Muscle layer of duodenum (tissue), 2 donors: Measurements from ENCODE around the gene NEDD8.
"Not testable (repeated sequence)": the region's sequence is repeated elsewhere in the genome, so short reads cannot be mapped to it uniquely, and the experiment has no call there.

Experiments
- H3K27ac ChIP-seq: one replicate; pipeline ENCODE4 v1.7.0; 2013; ENCODE audit warnings: mild to moderate bottlenecking, low read length
- H3K27me3 ChIP-seq: one replicate; pipeline ENCODE4 v1.7.0; 2013; ENCODE audit warnings: low read depth, mild to moderate bottlenecking, control low read depth, low read length
- H3K36me3 ChIP-seq, 2 donors: one replicate each; pipeline ENCODE4 v1.7.0; 2013; ENCODE audit warnings: low read length in 2 of 2, control low read depth in 1 of 2, mild to moderate bottlenecking in 1 of 2; ENCODE audit not compliant: insufficient read depth in 2 of 2, control insufficient read depth in 1 of 2
- H3K4me1 ChIP-seq, 2 donors: one replicate each; pipeline ENCODE4 v1.7.0; 2013; ENCODE audit warnings: low read length in 2 of 2, mild to moderate bottlenecking in 2 of 2, control low read depth in 1 of 2, moderate library complexity in 1 of 2; ENCODE audit not compliant: insufficient read depth in 2 of 2, control insufficient read depth in 1 of 2
- H3K4me3 ChIP-seq, 2 donors: one replicate each; pipeline ENCODE4 v1.7.0; 2013; ENCODE audit warnings: low read length in 2 of 2, low read depth in 1 of 2, mild to moderate bottlenecking in 1 of 2
- H3K9me3 ChIP-seq, 2 donors: one replicate each; pipeline ENCODE4 v1.7.0; 2013; ENCODE audit warnings: low read length in 2 of 2, control low read depth in 1 of 2, mild to moderate bottlenecking in 1 of 2; ENCODE audit not compliant: control insufficient read depth in 1 of 2
- donor health status: healthy.

The NEDD8 gene

GRCh38 chr14:24245350-24245749 lies 13.2 kb upstream of the NEDD8 start:
- H3K4me3 ChIP-seq, H3K9me3 ChIP-seq, H3K27ac ChIP-seq, H3K27me3 ChIP-seq: not testable (repeated sequence)
- Histone ChIP-seq H3K4me1 (peaks cover 6 to 23% of the 10 kb centered on the region in 2 donors), H3K36me3 (peaks cover 7 to 16% of the 10 kb centered on the region in 2 donors)

- H3K4me3 ChIP-seq = peak overlapping the region; percentile 86 to 92
- no peaks in the 10 kb centered on the region for H3K9me3 ChIP-seq
- peaks cover 15 to 38% of the 10 kb centered on the region in 2 donors for H3K4me1 ChIP-seq
- peak overlapping the region; percentile 99 for H3K27ac ChIP-seq
- no peaks in the 10 kb centered on the region for H3K27me3 ChIP-seq
- peaks cover 26 to 35% of the 10 kb centered on the region in 2 donors for H3K36me3 ChIP-seq
Observed at GRCh38 chr14:24243336-24243836, 11.2 kb upstream of the NEDD8 start.

- no peaks in the 10 kb centered on the region for H3K27me3 ChIP-seq
- peak overlapping the region; percentile 99 for H3K27ac ChIP-seq
- peaks cover 15 to 38% of the 10 kb centered on the region in 2 donors for H3K4me1 ChIP-seq
- peaks cover 41 to 50% of the 10 kb centered on the region in 2 donors for H3K36me3 ChIP-seq
- H3K9me3 ChIP-seq = no peaks in the 10 kb centered on the region
- H3K4me3 ChIP-seq = peak overlapping the region; percentile 86 to 92
Observed at GRCh38 chr14:24241829-24242443, 9.8 kb upstream of the NEDD8 start.

GRCh38 chr14:24240110-24240918 lies 8.1 kb upstream of the NEDD8 start:
- peaks cover 15 to 38% of the 10 kb centered on the region in 2 donors for H3K4me1 ChIP-seq
- peak overlapping the region; percentile 28 for H3K27ac ChIP-seq
- peak overlapping the region in 1 of 2 donors; percentile 86 for H3K4me3 ChIP-seq
- no peaks in the 10 kb centered on the region for H3K27me3 ChIP-seq
- H3K36me3 ChIP-seq = peaks cover 56 to 63% of the 10 kb centered on the region in 2 donors
- no peaks in the 10 kb centered on the region for H3K9me3 ChIP-seq

- no peaks in the 10 kb centered on the region for H3K27me3 ChIP-seq
- peaks cover 56 to 63% of the 10 kb centered on the region in 2 donors for H3K36me3 ChIP-seq
- H3K9me3 ChIP-seq = no peaks in the 10 kb centered on the region
- H3K4me3 ChIP-seq = no peak overlapping the region
- no peak overlapping the region for H3K27ac ChIP-seq
- H3K4me1 ChIP-seq = peaks cover 15 to 44% of the 10 kb centered on the region in 2 donors
Observed at GRCh38 chr14:24238527-24239037, 6.4 kb upstream of the NEDD8 start.

GRCh38 chr14:24238123-24238522 lies 6.0 kb upstream of the NEDD8 start:
- no peak overlapping the region for H3K4me3 ChIP-seq
- no peaks in the 10 kb centered on the region for H3K9me3 ChIP-seq
- no peak overlapping the region for H3K27ac ChIP-seq
- no peaks in the 10 kb centered on the region for H3K27me3 ChIP-seq
- H3K4me1 ChIP-seq = peaks cover 19 to 45% of the 10 kb centered on the region in 2 donors
- peaks cover 56 to 63% of the 10 kb centered on the region in 2 donors for H3K36me3 ChIP-seq

GRCh38 chr14:24237463-24237955 lies 5.3 kb upstream of the NEDD8 start:
- no peaks in the 10 kb centered on the region for H3K27me3 ChIP-seq
- H3K9me3 ChIP-seq = no peaks in the 10 kb centered on the region
- H3K27ac ChIP-seq = no peak overlapping the region
- peaks cover 56 to 59% of the 10 kb centered on the region in 2 donors for H3K36me3 ChIP-seq
- peaks cover 19 to 46% of the 10 kb centered on the region in 2 donors for H3K4me1 ChIP-seq
- H3K4me3 ChIP-seq = no peak overlapping the region

GRCh38 chr14:24236689-24237462 lies 4.7 kb upstream of the NEDD8 start:
- H3K9me3 ChIP-seq = no peaks in the 10 kb centered on the region
- no peak overlapping the region for H3K4me3 ChIP-seq
- H3K27ac ChIP-seq = no peak overlapping the region
- peaks cover 55 to 56% of the 10 kb centered on the region in 2 donors for H3K36me3 ChIP-seq
- peaks cover 19 to 46% of the 10 kb centered on the region in 2 donors for H3K4me1 ChIP-seq
- H3K27me3 ChIP-seq = no peaks in the 10 kb centered on the region

GRCh38 chr14:24235804-24236688 lies 3.9 kb upstream of the NEDD8 start:
- Histone ChIP-seq H3K36me3 (peaks cover 54 to 56% of the 10 kb centered on the region in 2 donors), H3K9me3 (no peaks in the 10 kb centered on the region), H3K27ac (no peak overlapping the region), H3K27me3 (no peaks in the 10 kb centered on the region), H3K4me1 (peaks cover 19 to 46% of the 10 kb centered on the region in 2 donors), H3K4me3 (no peak overlapping the region)
